Body of pancreas (tissue), 4 donors: ENCODE measurements around the gene SPATA45.

Source experiments
- CTCF ChIP-seq, 7 experiments: fragments of 450-650 bp in 4 of 7; fragments of 200-600 bp in 3 of 7; sonication (generic) in 3 of 7; IDR thresholded peaks; one replicate each; pipeline ENCODE4 v1.5.1; 2016 to 2019; ENCODE audit warnings: antibody characterized with exemption in 7 of 7
- POLR2A ChIP-seq, 3 donors: fragments of 450-650 bp; IDR thresholded peaks; one replicate each; pipeline ENCODE4 v1.6.1; 2016; ENCODE audit warnings: antibody characterized with exemption in 3 of 3, mild to moderate bottlenecking in 2 of 3

- no peak for TF ChIP-seq CTCF (IDR thresholded peaks at IDR 0.05)
- no peak for TF ChIP-seq POLR2A (IDR thresholded peaks at IDR 0.05)
Observed at GRCh38 chr1:212864201-212864600, 16.8 kb upstream of the SPATA45 start.
